Activated CD8-positive, alpha-beta memory T cell treated with anti-CD3 and anti-CD28 coated beads, Interleukin-2, amount 50 U/mL, for 48 hours (primary cell): ENCODE results near the gene HTRA3.

Source experiments
- DNase-seq: peaks from one replicate; pipeline ENCODE4 v3.0.0-alpha.2; 2020

The HTRA3 gene

GRCh38 chr4:8283161-8283560, 13.6 kb downstream of the HTRA3 start:
- no peak for DNase-seq

GRCh38 chr4:8283631-8284121, 14.1 kb downstream of the HTRA3 start:
- no peak for DNase-seq

GRCh38 chr4:8284391-8284790, 14.8 kb downstream of the HTRA3 start:
- DNase-seq = no peak

GRCh38 chr4:8285143-8285975, 15.8 kb downstream of the HTRA3 start:
- no peak for DNase-seq

- no peak for DNase-seq
Observed at GRCh38 chr4:8285976-8286718, 16.6 kb downstream of the HTRA3 start.

GRCh38 chr4:8286719-8287342, 17.3 kb downstream of the HTRA3 start:
- DNase-seq = no peak

- no peak for DNase-seq
Observed at GRCh38 chr4:8287343-8288280, 18.1 kb downstream of the HTRA3 start.

- no peak for DNase-seq
Observed at GRCh38 chr4:8289151-8289750, 19.7 kb downstream of the HTRA3 start.

- DNase-seq = no peak
Observed at GRCh38 chr4:8289956-8290700, 20.6 kb downstream of the HTRA3 start.

- DNase-seq = no peak
Observed at GRCh38 chr4:8290701-8290970, 21.1 kb downstream of the HTRA3 start.

- DNase-seq = no peak
Observed at GRCh38 chr4:8291036-8291682, 21.6 kb downstream of the HTRA3 start.

GRCh38 chr4:8291701-8292477, 22.3 kb downstream of the HTRA3 start:
- no peak for DNase-seq

GRCh38 chr4:8292478-8293107, 23.0 kb downstream of the HTRA3 start:
- no peak for DNase-seq

- DNase-seq = no peak
Observed at GRCh38 chr4:8293131-8293975, 23.8 kb downstream of the HTRA3 start.

- no peak for DNase-seq
Observed at GRCh38 chr4:8294036-8294435, 24.5 kb downstream of the HTRA3 start.

GRCh38 chr4:8294775-8295174, 25.2 kb downstream of the HTRA3 start:
- DNase-seq = no peak

GRCh38 chr4:8295471-8295870, 25.9 kb downstream of the HTRA3 start:
- DNase-seq = no peak

GRCh38 chr4:8296491-8296890, 26.9 kb downstream of the HTRA3 start:
- no peak for DNase-seq

GRCh38 chr4:8297141-8297601, 27.6 kb downstream of the HTRA3 start:
- no peak for DNase-seq
